Kidney epithelial cell (primary cell): ENCODE results near the gene RBFOX2. TPM values are rescaled to one million over a fixed set of nuclear protein-coding genes. Genes with fewer than 3 reads are reported as not detected.

Experiments
- DNase-seq: peaks from one replicate; pipeline ENCODE4 v3.0.0-alpha.2; 2010; ENCODE audit warnings: low read depth
- H3K27me3 ChIP-seq: 2 replicates; pipeline ENCODE4 v1.6.0; 2011; ENCODE audit warnings: low read length; ENCODE audit not compliant: control insufficient read depth, insufficient read depth
- H3K36me3 ChIP-seq: 2 replicates; pipeline ENCODE4 v1.5.1; 2011; ENCODE audit warnings: low read length; ENCODE audit not compliant: control insufficient read depth, insufficient read depth
- H3K4me3 ChIP-seq: 2 replicates; pipeline ENCODE4 v1.5.1; 2011; ENCODE audit warnings: low read depth, mild to moderate bottlenecking, control low read depth, low read length
- total RNA-seq: library from RNA; depleted of rRNA; stranded (reverse); fragments of >200 nt; gene quantifications from 2 replicates; pipeline ENCODE4 v1.2.3, GENCODE V29; 2015
- TF ChIP-seq, protein P1 (sequence below): IDR thresholded peaks from 2 replicates; pipeline ENCODE4 v1.5.1; 2011; ENCODE audit warnings: mild to moderate bottlenecking, moderate library complexity, low read length, control low read depth, inconsistent platforms; ENCODE audit not compliant: insufficient read depth, poor library complexity, severe bottlenecking

Gene RBFOX2
- total RNA-seq, 1 donor from 2014 or later = 75.1 TPM

DNA sequence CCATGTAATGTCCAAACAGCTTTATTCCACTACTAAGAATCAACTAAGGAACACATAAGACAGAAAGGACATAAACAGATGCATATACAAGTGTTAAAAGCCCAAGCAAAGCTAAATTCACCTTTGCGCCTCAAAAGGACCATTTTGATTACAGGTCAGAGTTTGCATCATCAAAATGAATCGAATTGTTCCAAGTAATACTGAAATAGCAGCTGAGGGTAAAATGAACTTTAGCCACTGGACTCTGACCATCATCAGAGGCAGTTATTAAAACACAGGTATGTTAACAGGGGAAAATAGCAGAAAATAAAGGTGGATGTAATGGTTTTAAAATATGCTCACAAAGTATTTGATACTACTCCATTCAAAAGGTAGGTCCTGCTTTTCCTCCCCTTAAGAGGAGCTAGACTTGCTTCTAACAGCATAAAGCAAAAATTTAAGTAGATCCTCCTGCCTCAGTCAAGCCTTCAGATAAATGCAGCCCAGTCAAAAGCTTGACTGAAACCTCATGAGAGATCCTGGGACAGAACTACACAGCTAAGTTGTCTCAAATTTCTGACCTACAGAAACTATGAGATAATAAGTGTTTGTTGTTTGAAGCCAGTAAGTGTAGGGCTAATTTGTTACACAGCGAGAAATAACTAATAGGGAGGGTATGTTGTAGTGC, 35.4 kb downstream of the RBFOX2 start:
- no peaks in the 10 kb centered on the region for H3K36me3 ChIP-seq
- no peaks in the 10 kb centered on the region for H3K27me3 ChIP-seq
- TF ChIP-seq, protein P1, sequence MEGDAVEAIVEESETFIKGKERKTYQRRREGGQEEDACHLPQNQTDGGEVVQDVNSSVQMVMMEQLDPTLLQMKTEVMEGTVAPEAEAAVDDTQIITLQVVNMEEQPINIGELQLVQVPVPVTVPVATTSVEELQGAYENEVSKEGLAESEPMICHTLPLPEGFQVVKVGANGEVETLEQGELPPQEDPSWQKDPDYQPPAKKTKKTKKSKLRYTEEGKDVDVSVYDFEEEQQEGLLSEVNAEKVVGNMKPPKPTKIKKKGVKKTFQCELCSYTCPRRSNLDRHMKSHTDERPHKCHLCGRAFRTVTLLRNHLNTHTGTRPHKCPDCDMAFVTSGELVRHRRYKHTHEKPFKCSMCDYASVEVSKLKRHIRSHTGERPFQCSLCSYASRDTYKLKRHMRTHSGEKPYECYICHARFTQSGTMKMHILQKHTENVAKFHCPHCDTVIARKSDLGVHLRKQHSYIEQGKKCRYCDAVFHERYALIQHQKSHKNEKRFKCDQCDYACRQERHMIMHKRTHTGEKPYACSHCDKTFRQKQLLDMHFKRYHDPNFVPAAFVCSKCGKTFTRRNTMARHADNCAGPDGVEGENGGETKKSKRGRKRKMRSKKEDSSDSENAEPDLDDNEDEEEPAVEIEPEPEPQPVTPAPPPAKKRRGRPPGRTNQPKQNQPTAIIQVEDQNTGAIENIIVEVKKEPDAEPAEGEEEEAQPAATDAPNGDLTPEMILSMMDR = no peak
- no peak overlapping the region for H3K4me3 ChIP-seq
- no peak for DNase-seq

DNA sequence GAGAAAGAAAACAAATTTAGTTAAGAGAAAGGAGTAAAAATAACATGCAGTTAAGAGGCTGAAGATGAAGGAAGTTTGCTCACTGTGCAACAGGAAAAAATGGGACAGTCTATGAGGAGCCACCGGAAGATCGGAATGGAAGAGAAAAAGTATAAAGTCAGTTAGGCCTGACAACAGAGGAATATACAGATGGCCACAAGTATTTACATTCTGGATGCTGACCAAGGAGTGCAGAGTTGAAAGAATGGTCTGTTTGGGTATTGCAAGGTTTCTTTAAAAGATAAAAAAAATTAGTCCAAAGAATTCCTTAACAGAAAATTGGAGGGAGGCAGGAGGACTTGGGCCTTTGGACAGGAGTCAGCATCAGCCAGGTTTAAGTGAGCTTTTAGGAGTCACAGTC, 37.5 kb downstream of the RBFOX2 start:
- TF ChIP-seq, protein P1 = no peak
- Histone ChIP-seq H3K27me3 (no peaks in the 10 kb centered on the region), H3K36me3 (no peaks in the 10 kb centered on the region), H3K4me3 (no peak overlapping the region)
- no peak for DNase-seq

DNA sequence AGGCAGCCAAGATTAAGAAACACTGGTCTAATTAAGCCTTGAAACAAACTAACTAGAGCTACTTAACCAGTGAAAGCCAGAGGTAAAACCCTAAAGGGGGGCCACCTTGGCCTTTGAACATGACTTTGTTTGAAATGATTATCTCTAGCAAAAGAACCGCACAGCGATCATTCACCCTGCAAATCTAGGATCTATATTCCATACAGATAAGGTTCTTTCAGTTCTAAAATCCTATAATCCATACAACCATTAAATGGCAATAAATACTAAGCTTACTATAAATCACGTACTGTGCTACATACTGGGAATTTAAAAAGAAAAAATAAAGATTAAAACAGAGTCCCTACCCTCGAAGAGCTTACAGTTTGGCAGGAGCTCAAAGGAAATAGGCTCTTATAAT, 40.6 kb downstream of the RBFOX2 start:
- H3K36me3 ChIP-seq = no peaks in the 10 kb centered on the region
- no peaks in the 10 kb centered on the region for H3K27me3 ChIP-seq
- DNase-seq = no peak
- no peak overlapping the region for H3K4me3 ChIP-seq
- TF ChIP-seq, protein P1 = no peak

DNA sequence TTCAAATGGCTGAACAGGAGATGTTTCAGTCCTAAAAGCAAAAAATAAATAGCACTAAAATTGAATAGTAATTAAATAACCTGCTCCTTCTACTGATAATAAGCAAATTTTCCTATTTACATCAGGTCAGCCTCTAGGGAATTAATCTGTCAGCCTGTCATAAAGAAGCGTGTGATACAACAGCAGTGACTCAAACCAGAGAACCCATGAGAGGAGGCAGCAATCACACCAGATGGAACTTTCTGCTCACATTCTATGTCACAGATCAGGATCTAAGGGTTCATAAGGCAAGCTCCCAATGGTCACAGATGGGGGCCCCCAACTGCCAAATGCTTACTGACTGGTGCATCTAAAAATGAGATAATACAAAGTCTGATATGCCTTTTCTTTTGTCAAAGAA, 41.1 kb downstream of the RBFOX2 start:
- Histone ChIP-seq H3K4me3 (no peak overlapping the region), H3K36me3 (no peaks in the 10 kb centered on the region), H3K27me3 (no peaks in the 10 kb centered on the region)
- TF ChIP-seq, protein P1 = no peak
- DNase-seq = no peak

DNA sequence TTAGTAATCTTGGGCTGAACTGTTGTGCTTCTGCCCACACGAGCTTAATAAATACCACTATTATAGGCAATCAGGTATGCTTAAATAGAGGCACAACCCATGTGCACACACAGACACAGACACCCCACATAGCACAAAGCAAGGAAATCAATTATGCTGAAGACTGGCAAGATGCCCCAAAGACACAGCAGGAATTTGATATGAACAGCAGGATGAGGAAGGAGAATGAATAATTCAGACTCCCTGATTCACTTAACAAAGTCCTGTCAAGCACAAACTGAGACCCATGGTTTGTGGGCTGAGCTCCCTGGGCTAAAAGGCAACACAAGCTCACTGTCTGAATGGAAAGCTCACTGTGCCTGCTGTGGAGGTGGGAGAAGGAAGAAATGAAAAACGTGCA, 42.5 kb downstream of the RBFOX2 start:
- H3K27me3 ChIP-seq = no peaks in the 10 kb centered on the region
- TF ChIP-seq, protein P1 = no peak
- DNase-seq = no peak
- H3K36me3 ChIP-seq = no peaks in the 10 kb centered on the region
- H3K4me3 ChIP-seq = no peak overlapping the region

DNA sequence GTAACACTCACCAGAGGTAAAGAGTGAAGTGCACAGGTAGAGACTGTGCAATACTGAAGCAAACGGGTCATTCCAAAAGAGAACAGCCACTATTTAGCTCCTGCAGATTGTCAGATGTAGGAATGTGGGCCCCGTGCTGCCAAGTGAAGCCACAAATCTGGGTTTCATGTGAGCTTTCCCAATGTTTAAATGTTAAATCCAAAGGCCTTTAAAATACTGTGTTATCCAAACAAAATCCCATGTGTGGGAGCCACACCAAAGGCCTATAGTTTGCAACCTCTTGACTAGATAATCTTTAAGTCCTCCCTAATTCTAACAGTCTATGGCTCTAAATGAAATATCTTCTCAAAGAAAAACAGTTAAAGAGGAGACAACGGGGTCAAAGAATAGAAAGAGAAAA, 43.3 kb downstream of the RBFOX2 start:
- Histone ChIP-seq H3K4me3 (no peak overlapping the region), H3K27me3 (no peaks in the 10 kb centered on the region), H3K36me3 (no peaks in the 10 kb centered on the region)
- DNase-seq = no peak
- TF ChIP-seq, protein P1 = no peak
